Gastroesophageal sphincter (tissue), 4 donors: ENCODE measurements around the gene TBC1D9. TPM values are rescaled to one million over a fixed set of nuclear protein-coding genes. Genes with fewer than 3 reads are reported as not detected.

ENCODE experiments used
- ATAC-seq: fragments of 150-250 bp; one replicate; pipeline ENCODE4 v1.9.1; 2016; ENCODE audit warnings: mild to moderate bottlenecking, moderate library complexity
- H3K27ac ChIP-seq, 4 donors: fragments of 200-600 bp; sonication (generic) in 3 of 4; 1 replicate in 3 of 4; 2 replicates in 1 of 4; pipeline ENCODE4 v1.5.1; 2016 to 2019
- H3K27me3 ChIP-seq: fragments of 200-600 bp; sonication (generic); one replicate; pipeline ENCODE4 v1.5.1; 2019
- H3K36me3 ChIP-seq, 2 donors: fragments of 200-600 bp; sonication (generic); one replicate each; pipeline ENCODE4 v1.5.1; 2019; ENCODE audit warnings: control low read depth in 1 of 2
- H3K4me1 ChIP-seq, 3 donors: fragments of 200-600 bp; sonication (generic); 1 replicate in 2 of 3; 2 replicates in 1 of 3; pipeline ENCODE4 v1.5.1; 2016 to 2019; ENCODE audit warnings: control low read depth in 2 of 3
- H3K4me3 ChIP-seq, 2 donors: fragments of 200-600 bp; sonication (generic); one replicate each; pipeline ENCODE4 v1.5.1; 2019; ENCODE audit warnings: mild to moderate bottlenecking in 1 of 2, moderate library complexity in 1 of 2
- H3K9me3 ChIP-seq, 3 donors: fragments of 200-600 bp; sonication (generic); one replicate each; pipeline ENCODE4 v1.5.1; 2017 to 2019; ENCODE audit warnings: control low read depth in 2 of 3
- CTCF ChIP-seq, 4 experiments: fragments of 200-600 bp in 2 of 4; fragments of 450-650 bp in 2 of 4; sonication (generic) in 1 of 4; IDR thresholded peaks; one replicate each; pipeline ENCODE4 v1.5.1; 2017 to 2019; ENCODE audit warnings: antibody characterized with exemption in 4 of 4, mild to moderate bottlenecking in 2 of 4, moderate library complexity in 2 of 4
- EP300 ChIP-seq: sonication (generic); formaldehyde crosslinking; IDR thresholded peaks from one replicate; pipeline ENCODE4 v1.6.1; 2017; ENCODE audit warnings: antibody characterized with exemption, mild to moderate bottlenecking
- POLR2A ChIP-seq, 2 donors: fragments of 450-650 bp; IDR thresholded peaks; one replicate each; pipeline ENCODE4 v1.6.1; 2017; ENCODE audit warnings: antibody characterized with exemption in 2 of 2, mild to moderate bottlenecking in 2 of 2, moderate library complexity in 1 of 2
- POLR2AphosphoS5 ChIP-seq: sonication (generic); formaldehyde crosslinking; IDR thresholded peaks from one replicate; pipeline ENCODE4 v1.6.1; 2017; ENCODE audit warnings: antibody characterized with exemption
- WGBS, 2 donors: methylation state at CpG; one replicate each; pipeline ENCODE4 v1.1.5; 2018; ENCODE audit warnings: low coverage in 1 of 2; 5-methylcytosine and 5-hydroxymethylcytosine counted together
- total RNA-seq, 4 donors: library from RNA; depleted of rRNA; stranded (reverse); fragments of >200 nt; gene quantifications; one replicate each; pipeline ENCODE4 v1.1.0, GENCODE V29; 2016

TBC1D9 gene
- total RNA-seq, 4 donors from 2014 or later, result 10.9 to 23.8 (median 16.6) TPM

DNA sequence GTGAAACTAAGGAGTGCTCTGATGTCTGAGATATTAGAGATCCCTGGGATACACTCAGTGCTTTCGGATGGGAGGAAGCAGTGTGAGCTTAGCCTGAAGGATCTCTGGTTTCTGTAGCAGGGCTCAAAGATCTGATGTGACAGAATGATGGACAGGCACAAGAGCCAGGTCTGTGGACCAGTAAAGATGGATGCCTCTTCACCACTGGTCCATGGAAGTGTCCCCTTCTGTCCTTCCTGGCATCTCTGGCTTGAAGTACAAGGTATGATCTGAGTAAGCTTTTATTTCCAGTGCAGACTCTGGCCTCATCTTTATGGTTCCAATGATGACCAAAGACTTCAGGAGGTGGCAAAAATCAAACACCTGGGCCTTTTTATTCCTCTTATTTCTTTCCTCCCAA, 88.1 kb downstream of the TBC1D9 start:
- no peaks in the 10 kb centered on the region for H3K9me3 ChIP-seq
- no peak overlapping the region for H3K27ac ChIP-seq
- 80 to 94% methylated on average over 1 of the region's 1 CpG for WGBS, 2 donors
- peaks cover 0 to 7% (median 0%) of the 10 kb centered on the region in 3 donors for H3K4me1 ChIP-seq
- no peak for TF ChIP-seq EP300
- TF ChIP-seq POLR2A (IDR thresholded peaks at IDR 0.05), result no peak
- TF ChIP-seq CTCF (IDR thresholded peaks at IDR 0.05), result no peak
- TF ChIP-seq POLR2AphosphoS5, result no peak
- H3K36me3 ChIP-seq, result peaks cover 0 to 58% of the 10 kb centered on the region in 2 donors
- H3K4me3 ChIP-seq, result no peak overlapping the region
- no peaks in the 10 kb centered on the region for H3K27me3 ChIP-seq
- ATAC-seq, result no peak

- WGBS, 2 donors, result 20 to 42% methylated on average over 1 to 2 of the region's 11 CpGs
- TF ChIP-seq POLR2A (IDR thresholded peaks at IDR 0.05) (no peak), CTCF (IDR thresholded peaks at IDR 0.05) (no peak), EP300 (no peak)
- no peaks in the 10 kb centered on the region for H3K9me3 ChIP-seq
- ATAC-seq, result no peak
- no peaks in the 10 kb centered on the region for H3K27me3 ChIP-seq
- peaks cover 0 to 67% of the 10 kb centered on the region in 2 donors for H3K36me3 ChIP-seq
- no peak overlapping the region for H3K27ac ChIP-seq
- peaks cover 0 to 7% (median 0%) of the 10 kb centered on the region in 3 donors for H3K4me1 ChIP-seq
- no peak overlapping the region for H3K4me3 ChIP-seq
These were observed 89.1 kb downstream of the TBC1D9 start for GRCh38 chr4:140666889-140667614.

DNA sequence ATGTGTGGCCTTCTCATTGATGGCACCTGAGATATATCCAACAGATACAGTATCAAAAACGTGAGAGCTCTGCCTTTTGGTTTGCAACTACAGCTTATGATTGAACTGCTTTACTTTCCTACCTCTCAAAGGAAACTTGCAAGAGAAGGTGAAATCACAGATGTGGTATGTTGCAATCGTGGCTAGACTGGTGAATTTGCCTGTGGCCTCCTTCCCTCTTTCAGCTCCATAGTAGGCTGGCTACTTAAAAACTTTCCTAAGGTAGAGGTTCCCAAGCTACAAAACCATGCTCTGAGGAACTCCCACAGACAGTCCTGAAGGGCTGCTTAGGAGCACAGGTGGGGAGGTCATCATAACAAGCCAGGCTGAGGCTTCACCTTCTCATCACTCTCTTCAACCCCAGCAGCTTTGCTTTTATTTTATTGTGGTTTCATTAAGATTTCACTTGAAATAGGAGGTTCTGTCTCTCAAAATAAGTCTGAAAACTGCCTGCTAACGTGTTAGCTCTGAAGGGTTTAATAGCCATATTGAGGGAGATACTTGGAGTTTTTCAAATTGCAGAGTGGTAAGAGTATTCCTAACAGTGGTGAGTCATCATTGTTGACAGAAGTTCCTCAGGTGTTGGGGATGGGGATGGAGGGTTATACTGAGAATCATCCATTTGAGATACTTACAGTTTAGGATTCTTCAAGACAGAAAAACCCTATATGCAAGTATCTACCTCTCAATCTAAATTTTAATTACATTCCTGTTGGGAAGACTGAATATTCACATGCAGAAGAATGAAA, 93.9 kb downstream of the TBC1D9 start:
- no peaks in the 10 kb centered on the region for H3K9me3 ChIP-seq
- H3K27ac ChIP-seq, result no peak overlapping the region
- H3K27me3 ChIP-seq, result no peaks in the 10 kb centered on the region
- no peak for ATAC-seq
- 59 to 88% methylated on average over 1 to 3 of the region's 3 CpGs for WGBS, 2 donors
- H3K36me3 ChIP-seq, result peaks cover 4 to 80% of the 10 kb centered on the region in 2 donors
- no peak overlapping the region for H3K4me3 ChIP-seq
- H3K4me1 ChIP-seq, result no peaks in the 10 kb centered on the region
- TF ChIP-seq CTCF (IDR thresholded peaks at IDR 0.05), result no peak
- no peak for TF ChIP-seq EP300
- no peak for TF ChIP-seq POLR2AphosphoS5
- no peak for TF ChIP-seq POLR2A (IDR thresholded peaks at IDR 0.05)

- no peak for ATAC-seq
- no peak for TF ChIP-seq CTCF (IDR thresholded peaks at IDR 0.05)
- TF ChIP-seq EP300, result no peak
- no peak for TF ChIP-seq POLR2A (IDR thresholded peaks at IDR 0.05)
- TF ChIP-seq POLR2AphosphoS5, result no peak
- Histone ChIP-seq H3K4me1 (no peaks in the 10 kb centered on the region), H3K36me3 (peaks cover 4 to 88% of the 10 kb centered on the region in 2 donors), H3K9me3 (no peaks in the 10 kb centered on the region), H3K4me3 (no peak overlapping the region), H3K27me3 (no peaks in the 10 kb centered on the region), H3K27ac (no peak overlapping the region)
- 100% methylated on average over 1 of the region's 1 CpG for WGBS, 2 donors
These were observed 94.6 kb downstream of the TBC1D9 start for GRCh38 chr4:140661550-140661949.
